HuH-7 (cell line): Measurements from ENCODE around the gene ETS1.
"Not testable (repeated sequence)": the region's sequence is repeated elsewhere in the genome, so short reads cannot be mapped to it uniquely, and the experiment has no call there.

Experiments used
- DNase-seq: peaks from one replicate; pipeline ENCODE4 v3.0.0; 2011; ENCODE audit warnings: low spot score

Gene ETS1

DNA sequence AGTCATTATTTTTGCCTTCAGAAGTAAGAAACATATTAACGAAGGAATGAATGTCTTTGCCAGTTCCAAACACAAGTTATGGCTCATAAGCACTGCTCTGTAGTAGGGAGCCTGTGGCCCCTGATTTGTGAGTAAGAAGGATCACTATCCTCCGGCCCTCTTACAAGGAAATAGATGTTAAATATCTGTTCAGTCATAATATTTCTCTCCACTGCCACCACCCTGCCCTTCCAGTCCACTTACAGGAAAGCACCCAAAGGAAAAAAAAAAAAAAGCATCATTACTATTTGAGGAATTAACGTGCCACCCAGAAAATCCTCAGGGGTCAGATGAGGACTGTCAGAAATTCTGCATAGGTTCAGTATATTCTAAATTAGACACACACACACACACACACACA is 123.4 kb downstream of the ETS1 start:
- DNase-seq: no peak

- DNase-seq: no peak
These were observed 124.0 kb downstream of the ETS1 start for GRCh38 chr11:128463371-128463829.

DNA sequence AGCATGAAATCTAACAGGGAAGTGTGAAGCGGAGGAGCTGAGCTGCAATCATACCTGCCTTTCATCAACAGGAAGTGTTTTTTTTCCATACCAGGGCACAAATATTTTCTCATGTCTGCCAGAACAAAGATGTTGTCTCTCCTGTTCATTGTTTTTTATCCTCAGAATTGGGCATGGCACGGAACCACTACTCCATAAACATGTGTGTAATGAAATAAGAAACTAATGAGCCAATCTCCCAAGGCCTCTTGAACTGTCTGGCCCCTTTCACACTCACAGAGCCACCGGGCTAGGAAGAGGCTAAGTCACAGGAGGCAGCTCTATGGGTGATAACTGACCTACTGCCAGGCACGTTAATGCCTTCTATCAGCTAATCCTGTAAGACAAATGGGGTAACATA is 124.4 kb downstream of the ETS1 start:
- DNase-seq: no peak

DNA sequence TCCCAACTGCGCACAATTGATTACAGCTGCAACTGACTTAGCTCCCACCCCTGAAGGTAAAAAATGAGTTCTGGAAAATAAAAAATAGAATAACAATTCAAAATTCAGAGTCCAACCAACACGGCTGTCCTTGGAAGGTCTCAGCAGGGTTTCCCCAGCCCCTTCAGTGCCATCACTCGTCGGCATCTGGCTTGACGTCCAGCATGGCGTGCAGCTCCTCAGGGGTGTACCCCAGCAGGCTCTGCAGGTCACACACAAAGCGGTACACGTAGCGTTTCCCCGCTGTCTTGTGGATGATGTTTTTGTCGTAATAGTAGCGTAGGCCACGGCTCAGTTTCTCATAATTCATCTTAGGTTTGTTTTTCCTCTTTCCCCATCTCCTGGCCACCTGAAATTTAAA is 125.2 kb downstream of the ETS1 start:
- DNase-seq: no peak

- DNase-seq: no peak
These were observed 129.0 kb downstream of the ETS1 start for GRCh38 chr11:128458321-128458720.

GRCh38 chr11:128457874-128458273 is 129.5 kb downstream of the ETS1 start:
- DNase-seq: no peak

DNA sequence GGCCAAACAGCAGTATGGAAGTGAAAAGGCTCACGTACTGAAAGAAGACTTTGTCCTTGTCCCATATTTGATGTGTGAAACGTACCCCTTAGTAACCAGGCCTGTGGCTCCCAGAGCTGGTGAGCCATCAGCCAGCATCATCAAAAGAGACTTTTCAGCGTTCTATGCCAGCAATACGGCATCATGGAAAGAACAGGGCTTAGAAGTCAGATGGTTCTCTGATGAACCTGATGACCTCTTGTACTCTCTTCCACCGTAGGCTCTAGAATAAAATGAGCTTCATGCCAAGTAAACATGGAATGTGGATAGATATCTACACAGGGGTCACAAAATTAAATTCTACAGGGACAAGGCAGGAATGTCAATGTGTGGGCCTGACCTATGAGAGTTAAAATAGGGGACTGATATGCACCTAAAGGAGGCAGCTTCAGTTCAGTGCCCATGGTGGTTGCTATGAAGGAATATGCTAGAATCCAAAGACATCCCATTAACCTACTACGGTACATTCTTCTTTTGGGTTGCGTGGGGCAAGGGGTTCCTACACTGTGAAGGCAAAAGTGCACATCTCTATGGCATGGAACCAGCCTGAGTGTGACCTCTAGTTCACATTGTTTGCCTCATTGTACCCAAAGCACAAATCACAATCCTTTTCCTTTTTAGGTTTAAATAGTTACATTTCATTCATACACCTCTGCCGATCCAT is 130.6 kb downstream of the ETS1 start:
- DNase-seq: no peak

DNA sequence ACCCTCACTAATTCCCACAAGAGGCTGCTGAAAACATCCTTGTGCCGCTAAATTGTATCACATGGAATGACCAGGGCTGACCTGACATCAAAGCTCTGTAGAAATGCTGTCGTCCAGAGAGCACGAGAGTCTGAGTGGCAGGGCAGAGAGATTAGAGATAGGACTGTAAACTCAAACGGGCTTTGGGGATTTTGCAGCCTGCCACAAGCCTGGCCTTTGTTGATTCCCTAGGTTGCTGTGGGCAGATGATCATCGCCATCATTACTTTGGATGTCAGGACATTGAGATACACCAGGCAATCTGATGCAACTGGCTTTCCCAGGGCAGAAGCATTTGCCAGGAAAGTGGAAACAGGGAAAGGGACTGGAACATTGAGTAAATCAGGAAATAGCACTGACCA is 131.6 kb downstream of the ETS1 start:
- DNase-seq: no peak

- DNase-seq: no peak
These were observed 133.7 kb downstream of the ETS1 start for GRCh38 chr11:128453444-128454336.

DNA sequence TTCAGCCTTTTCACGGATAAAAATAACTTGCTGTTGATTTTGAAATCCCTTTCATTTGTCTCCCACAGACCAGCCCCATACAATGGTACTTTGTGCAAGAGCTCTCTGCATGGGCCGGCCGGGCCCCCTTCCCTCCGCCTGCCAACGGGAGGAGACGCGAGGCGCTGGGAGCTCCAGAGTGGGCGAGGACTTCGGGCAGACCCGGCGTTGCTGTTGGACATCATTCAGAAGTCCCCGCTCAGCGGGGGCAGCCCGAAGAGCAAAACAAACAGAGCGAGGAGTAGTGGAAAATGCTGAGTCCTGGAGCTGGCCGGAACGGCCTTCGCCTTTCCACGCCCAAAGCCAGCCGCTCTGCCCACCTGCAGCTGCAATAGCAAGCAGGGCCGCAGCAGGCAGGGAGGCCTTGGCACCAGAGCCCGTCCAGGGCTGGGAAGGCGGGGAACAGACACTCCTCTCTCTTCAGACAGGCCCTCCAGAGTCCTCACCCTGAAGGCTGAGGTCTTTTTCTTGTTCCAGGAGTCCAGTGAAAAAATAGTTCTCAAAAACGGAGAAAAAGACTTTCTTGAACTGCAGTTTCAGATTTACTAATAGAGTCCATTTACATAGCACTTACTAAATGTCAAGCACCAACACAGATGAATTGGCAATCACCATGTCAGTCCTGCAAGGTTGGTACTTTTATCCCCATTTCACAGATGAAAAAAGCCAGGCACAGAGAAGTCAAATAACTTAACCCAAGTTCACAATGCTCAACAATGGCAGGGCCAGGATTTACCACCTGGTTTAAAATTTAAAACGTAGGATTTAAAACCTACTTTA is 135.5 kb downstream of the ETS1 start:
- no peak for DNase-seq

- no peak for DNase-seq
These were observed 136.3 kb downstream of the ETS1 start for GRCh38 chr11:128450882-128451651.

DNA sequence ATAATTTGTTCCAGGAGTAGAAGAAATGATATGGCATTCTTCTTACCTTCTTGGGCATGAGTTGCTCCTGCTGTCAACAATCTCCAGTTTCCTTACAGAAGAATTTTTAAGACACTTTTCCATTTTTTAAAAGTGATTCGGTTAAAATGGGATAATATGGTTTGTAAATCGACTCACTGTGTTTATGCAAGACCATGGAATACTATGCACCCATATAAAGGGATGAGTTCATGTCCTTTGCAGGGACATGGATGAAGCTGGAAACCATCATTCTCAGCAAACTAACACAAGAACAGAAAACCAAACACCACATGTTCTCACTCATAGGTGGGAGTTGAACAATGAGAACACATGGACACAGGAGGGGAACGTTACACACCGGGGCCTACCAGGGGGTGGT is 136.9 kb downstream of the ETS1 start:
- DNase-seq: not testable (repeated sequence)

- DNase-seq: no peak
These were observed 138.2 kb downstream of the ETS1 start for GRCh38 chr11:128448981-128449713.

- peak; percentile 43 for DNase-seq
These were observed 139.0 kb downstream of the ETS1 start for GRCh38 chr11:128448200-128448886.

GRCh38 chr11:128447233-128447632 is 140.1 kb downstream of the ETS1 start:
- no peak for DNase-seq

- DNase-seq: not testable (repeated sequence)
These were observed 141.4 kb downstream of the ETS1 start for GRCh38 chr11:128445921-128446320.

- DNase-seq: no peak
These were observed 150.2 kb downstream of the ETS1 start for GRCh38 chr11:128437136-128437535.

DNA sequence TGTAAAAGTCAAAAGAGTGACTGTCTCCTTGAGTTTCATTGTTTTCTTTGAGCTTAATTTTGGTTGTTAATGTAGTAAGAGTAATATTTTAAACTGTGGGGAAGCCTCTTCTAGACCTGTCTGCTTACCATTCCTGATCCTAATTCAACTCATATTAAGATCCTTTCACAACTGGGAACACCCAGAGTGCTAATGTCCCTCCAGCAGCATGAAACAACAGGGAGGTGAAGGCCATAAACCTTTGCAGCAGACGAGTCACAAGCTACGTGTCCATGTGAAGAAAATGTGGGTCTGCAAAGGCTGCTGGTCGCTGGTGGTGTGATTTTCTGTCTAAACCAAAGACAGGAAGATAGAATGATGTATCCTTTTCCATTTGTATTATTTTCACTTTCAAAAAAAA is 152.5 kb downstream of the ETS1 start:
- DNase-seq: no peak

DNA sequence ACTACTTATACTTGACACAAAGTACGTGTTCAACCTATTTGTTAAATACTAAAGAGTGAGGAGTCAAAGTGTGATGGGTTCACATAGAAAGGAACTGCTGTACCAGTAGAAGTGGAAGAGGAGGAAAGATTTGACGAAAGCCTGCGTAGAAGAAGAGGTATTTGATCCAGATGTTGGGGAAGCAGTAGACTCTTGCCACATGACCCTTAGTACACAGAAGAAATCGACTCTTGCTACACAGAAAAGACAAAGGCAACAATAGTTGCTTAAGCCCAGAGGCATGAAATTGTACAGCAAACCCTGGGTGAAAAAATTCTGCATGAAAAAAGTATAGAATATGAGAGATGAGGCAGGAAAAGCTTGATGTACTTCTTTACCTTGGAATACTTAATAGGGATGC is 152.9 kb downstream of the ETS1 start:
- DNase-seq: no peak

DNA sequence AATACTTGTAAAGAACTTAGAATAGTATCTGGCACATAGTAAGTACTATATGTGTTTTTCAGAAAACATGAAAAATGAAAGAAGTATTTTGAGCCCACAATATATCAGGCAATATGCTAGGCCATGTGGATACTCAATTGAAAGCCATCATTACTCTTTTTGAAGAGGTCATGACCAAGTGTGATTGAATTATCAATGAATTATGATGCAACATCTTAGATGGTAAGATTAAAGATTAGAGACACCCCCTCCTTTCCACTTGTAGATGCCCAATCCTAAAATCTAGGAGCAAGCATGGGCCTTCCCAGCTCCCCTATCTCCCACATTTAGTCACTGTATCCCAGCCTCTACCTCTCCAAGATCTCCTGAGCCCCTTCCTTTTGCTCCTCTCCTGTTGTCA is 154.4 kb downstream of the ETS1 start:
- no peak for DNase-seq
